ENCODE measurements around the gene SH3RF3.
A peak's percentile ranks its signal among the peaks of the same experiment; 100 is the strongest.
"Not testable (repeated sequence)": the region's sequence is repeated elsewhere in the genome, so short reads cannot be mapped to it uniquely, and the experiment has no call there.

Gene SH3RF3

GRCh38 chr2:109215866-109216265, 86.9 kb downstream of the SH3RF3 start:
- no peak overlapping the region for H3K4me3 ChIP-seq (replicated peaks; ENCODE audit: low read depth, low read length)
- no peak for DNase-seq (ENCODE audit: low read depth)
- TF ChIP-seq CTCF (IDR thresholded peaks at IDR 0.05; ENCODE audit: low read length, missing control alignments) = no peak

DNA sequence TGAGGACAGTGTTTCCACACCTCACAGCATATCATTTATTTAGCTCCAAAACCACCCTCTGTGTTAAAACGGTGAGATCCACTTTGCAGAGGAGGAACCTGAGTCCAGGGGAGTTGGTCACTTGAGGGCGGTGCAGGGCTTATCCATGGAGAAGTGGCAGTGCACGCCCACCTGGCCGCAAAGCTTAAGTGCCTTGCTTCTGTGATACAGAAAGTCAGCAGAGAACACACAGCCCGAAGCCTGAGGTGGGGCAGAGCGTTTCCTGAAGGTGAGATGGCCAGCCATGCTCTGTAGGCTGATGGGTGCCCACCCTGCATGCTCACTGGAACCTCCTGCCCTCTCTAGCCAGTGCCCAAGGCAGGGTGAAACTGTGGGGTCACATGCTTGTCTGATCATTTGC, 87.3 kb downstream of the SH3RF3 start:
- TF ChIP-seq CTCF (IDR thresholded peaks at IDR 0.05; ENCODE audit: low read length, missing control alignments) = no peak

DNA sequence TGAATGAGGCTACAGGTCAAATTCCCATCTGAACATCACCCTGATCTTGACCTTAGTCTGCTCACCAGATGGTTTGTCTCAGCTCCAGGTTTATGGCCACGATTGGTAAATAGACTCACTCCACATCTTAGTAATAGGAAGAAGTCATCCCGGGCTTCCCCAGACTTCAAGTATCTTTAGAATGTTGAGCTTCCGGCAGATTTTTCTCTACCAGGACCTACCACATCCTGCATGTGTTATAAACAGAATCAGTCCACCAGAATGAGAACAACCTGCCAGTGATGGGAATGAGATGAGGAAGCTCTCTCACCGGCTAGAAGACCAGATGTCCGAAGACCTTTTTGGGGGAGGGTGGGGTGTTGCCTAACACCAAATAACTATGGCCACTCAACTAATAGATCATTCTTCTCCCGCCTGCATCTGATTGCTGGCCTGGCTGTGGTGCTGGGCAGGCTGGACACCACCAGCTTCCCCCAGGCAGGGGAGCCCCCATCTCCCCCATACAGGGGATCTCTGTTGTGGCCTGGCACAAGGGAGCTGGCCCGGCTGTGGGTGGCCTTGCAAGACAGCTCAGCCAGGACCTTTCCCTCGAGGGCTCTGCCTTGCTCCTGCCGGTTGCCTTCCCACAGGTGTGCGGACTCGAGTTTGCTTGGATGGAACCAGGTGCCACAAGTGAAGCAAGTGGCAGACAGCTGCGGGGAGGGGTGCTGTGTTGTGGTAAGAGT, 88.5 kb downstream of the SH3RF3 start:
- TF ChIP-seq CTCF (IDR thresholded peaks at IDR 0.05; ENCODE audit: low read length, missing control alignments) = no peak
- peak; percentile 60 for DNase-seq (ENCODE audit: low read depth)
- no peak overlapping the region for H3K4me3 ChIP-seq (replicated peaks; ENCODE audit: low read depth, low read length)

More for the DNA sequence above, 87.3 kb downstream of the SH3RF3 start:
- no peak overlapping the region for H3K4me3 ChIP-seq (replicated peaks; ENCODE audit: low read depth, low read length)
- DNase-seq (ENCODE audit: low read depth) = no peak

DNA sequence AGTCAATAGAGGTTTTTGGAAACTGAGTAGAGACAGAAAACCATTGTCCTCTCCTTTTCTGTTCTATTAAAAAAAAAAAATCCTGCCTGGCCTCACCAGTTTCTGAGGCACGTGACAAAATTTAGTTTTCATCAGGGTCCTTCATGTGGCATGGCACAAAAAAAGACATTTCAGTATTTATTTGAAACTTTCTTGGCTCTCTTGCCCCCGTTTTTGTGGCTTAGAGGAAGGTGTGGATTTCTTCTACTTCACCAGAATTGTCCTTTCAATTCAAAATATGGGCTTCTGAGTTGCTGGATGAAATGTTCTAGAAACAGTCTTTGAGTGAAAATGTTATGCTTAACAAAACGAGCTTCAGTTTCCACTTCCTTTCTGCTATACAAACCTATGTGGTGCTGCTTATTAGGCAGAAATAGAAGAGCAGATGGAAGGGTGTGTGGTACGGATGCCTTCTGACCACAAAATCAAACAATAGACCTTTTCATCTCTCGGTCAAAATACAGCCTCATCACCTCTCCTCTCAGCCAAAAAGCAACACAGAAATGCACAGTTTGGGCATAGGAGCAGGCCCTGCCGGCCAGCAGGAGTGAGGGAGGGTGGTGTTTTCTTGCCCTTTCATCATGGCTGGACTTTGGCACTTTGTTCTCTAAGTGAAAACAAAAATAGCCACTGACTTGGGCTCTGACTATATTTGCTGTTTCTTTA, 89.2 kb downstream of the SH3RF3 start:
- H3K4me3 ChIP-seq (replicated peaks; ENCODE audit: low read depth, low read length) = no peak overlapping the region
- no peak for DNase-seq (ENCODE audit: low read depth)
- no peak for TF ChIP-seq CTCF (IDR thresholded peaks at IDR 0.05; ENCODE audit: low read length, missing control alignments)

DNA sequence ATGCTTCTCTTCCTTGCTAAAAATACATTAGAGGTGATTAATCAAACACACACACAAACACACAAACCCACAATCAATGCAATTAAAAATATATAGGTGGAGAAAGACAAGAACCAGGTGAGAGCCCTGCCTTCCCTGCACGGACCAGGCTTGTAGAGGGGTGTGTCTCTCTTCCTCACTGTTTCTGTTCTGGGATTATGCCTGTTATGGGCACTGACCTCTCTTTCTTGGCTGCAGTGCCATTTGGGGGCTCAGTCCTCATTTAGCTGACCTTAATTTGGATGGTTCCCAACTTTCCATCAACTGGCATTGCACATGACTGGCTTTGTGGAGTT, 89.8 kb downstream of the SH3RF3 start:
- no peak for TF ChIP-seq CTCF (IDR thresholded peaks at IDR 0.05; ENCODE audit: low read length, missing control alignments)
- H3K4me3 ChIP-seq (replicated peaks; ENCODE audit: low read depth, low read length) = no peak overlapping the region
- no peak for DNase-seq (ENCODE audit: low read depth)

GRCh38 chr2:109220860-109221259, 91.9 kb downstream of the SH3RF3 start:
- H3K4me3 ChIP-seq (replicated peaks; ENCODE audit: low read depth, low read length) = no peak overlapping the region
- no peak for DNase-seq (ENCODE audit: low read depth)
- no peak for TF ChIP-seq CTCF (IDR thresholded peaks at IDR 0.05; ENCODE audit: low read length, missing control alignments)

DNA sequence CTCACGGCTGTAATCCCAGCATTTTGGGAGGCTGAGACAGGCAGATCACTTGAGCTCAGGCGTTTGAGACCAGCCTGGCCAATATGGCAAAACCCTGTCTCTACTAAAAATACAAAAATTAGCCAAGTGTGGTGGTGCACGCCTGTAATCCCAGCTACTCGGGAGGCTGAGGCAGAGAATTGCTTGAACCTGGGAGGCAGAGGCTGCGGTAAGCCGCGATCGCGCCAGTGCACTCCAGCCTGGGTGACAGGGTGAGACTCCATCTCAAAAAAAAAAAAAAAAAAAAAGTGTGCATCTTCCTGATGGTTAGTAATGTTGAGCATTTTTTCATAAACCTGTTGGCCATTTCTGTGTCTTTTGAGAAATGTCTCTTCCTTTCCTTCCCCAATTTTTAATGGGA, 92.3 kb downstream of the SH3RF3 start:
- not testable (repeated sequence) for DNase-seq (ENCODE audit: low read depth); H3K4me3 ChIP-seq (replicated peaks; ENCODE audit: low read depth, low read length)
